Peyer's patch (tissue), 4 donors: ENCODE data around the gene ANKRD22.
"Not testable (repeated sequence)": the region's sequence is repeated elsewhere in the genome, so short reads cannot be mapped to it uniquely, and the experiment has no call there.

ENCODE experiments used
- POLR2A ChIP-seq, 2 donors: fragments of 450-650 bp; IDR thresholded peaks; one replicate each; pipeline ENCODE4 v1.5.1; 2017; ENCODE audit warnings: antibody characterized with exemption in 2 of 2, mild to moderate bottlenecking in 2 of 2, moderate library complexity in 2 of 2
- TF ChIP-seq, protein P1 (sequence below), 6 experiments: fragments of 450-650 bp in 4 of 6; fragments of 200-600 bp in 2 of 6; sonication (generic) in 1 of 6; IDR thresholded peaks; one replicate each; pipeline ENCODE4 v1.5.1; 2017 to 2019; ENCODE audit warnings: antibody characterized with exemption in 6 of 6, mild to moderate bottlenecking in 3 of 6, moderate library complexity in 1 of 6

DNA sequence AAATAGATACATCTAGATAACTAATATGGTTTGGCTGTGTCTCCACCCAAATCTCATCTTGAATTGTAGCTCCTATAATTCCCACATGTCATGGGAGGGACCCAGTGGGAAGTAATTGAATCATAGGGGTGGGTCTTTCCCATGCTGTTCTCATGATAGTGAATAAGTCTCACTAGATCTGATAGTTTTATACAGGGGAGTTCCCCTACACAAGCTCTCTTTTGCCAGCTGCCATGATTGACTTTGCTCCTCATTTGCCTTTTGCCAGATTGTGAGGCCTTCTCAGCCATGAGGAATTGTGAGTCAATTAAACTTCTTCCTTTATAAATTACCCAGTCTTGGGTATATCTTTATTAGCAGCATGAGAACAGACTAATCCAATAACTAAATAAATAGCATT, 14.0 kb downstream of the ANKRD22 start:
- TF ChIP-seq, protein P1, sequence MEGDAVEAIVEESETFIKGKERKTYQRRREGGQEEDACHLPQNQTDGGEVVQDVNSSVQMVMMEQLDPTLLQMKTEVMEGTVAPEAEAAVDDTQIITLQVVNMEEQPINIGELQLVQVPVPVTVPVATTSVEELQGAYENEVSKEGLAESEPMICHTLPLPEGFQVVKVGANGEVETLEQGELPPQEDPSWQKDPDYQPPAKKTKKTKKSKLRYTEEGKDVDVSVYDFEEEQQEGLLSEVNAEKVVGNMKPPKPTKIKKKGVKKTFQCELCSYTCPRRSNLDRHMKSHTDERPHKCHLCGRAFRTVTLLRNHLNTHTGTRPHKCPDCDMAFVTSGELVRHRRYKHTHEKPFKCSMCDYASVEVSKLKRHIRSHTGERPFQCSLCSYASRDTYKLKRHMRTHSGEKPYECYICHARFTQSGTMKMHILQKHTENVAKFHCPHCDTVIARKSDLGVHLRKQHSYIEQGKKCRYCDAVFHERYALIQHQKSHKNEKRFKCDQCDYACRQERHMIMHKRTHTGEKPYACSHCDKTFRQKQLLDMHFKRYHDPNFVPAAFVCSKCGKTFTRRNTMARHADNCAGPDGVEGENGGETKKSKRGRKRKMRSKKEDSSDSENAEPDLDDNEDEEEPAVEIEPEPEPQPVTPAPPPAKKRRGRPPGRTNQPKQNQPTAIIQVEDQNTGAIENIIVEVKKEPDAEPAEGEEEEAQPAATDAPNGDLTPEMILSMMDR (IDR thresholded peaks at IDR 0.05) = not testable (repeated sequence)
- not testable (repeated sequence) for TF ChIP-seq POLR2A (IDR thresholded peaks at IDR 0.05)
